ENCODE results near the gene CDH4.

- TF ChIP-seq POLR2AphosphoS5 (IDR thresholded peaks at IDR 0.05; ENCODE audit: low read depth, low read length) = 0 out of 2 replicates have a peak, but pooled peaks have one; percentile 13
- TF ChIP-seq REST (IDR thresholded peaks at IDR 0.05; ENCODE audit: insufficient read depth in 1 of 2, low read depth in 2 of 2, low read length in 2 of 2) = no peak
- no peak for TF ChIP-seq SIN3A (IDR thresholded peaks at IDR 0.05; ENCODE audit: borderline replicate concordance, insufficient read depth, low read length)
Measured at GRCh38 chr20:61536671-61537070, 284.6 kb downstream of the CDH4 start.

Measured in PFSK-1 (cell line).